Measurements from ENCODE around the gene MYRFL.
"Not testable (repeated sequence)": the region's sequence is repeated elsewhere in the genome, so short reads cannot be mapped to it uniquely, and the experiment has no call there.

GRCh38 chr12:69807101-69807897 lies 17.7 kb upstream of the MYRFL start:
- TF ChIP-seq POLR2A, POLR2AphosphoS5 (IDR thresholded peaks at IDR 0.05): not testable (repeated sequence)
- TF ChIP-seq, protein P1, sequence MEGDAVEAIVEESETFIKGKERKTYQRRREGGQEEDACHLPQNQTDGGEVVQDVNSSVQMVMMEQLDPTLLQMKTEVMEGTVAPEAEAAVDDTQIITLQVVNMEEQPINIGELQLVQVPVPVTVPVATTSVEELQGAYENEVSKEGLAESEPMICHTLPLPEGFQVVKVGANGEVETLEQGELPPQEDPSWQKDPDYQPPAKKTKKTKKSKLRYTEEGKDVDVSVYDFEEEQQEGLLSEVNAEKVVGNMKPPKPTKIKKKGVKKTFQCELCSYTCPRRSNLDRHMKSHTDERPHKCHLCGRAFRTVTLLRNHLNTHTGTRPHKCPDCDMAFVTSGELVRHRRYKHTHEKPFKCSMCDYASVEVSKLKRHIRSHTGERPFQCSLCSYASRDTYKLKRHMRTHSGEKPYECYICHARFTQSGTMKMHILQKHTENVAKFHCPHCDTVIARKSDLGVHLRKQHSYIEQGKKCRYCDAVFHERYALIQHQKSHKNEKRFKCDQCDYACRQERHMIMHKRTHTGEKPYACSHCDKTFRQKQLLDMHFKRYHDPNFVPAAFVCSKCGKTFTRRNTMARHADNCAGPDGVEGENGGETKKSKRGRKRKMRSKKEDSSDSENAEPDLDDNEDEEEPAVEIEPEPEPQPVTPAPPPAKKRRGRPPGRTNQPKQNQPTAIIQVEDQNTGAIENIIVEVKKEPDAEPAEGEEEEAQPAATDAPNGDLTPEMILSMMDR (IDR thresholded peaks at IDR 0.05): not testable (repeated sequence)
